Measurements from ENCODE around the gene SPON1. TPM values are rescaled to one million over a fixed set of nuclear protein-coding genes. Genes with fewer than 3 reads are reported as not detected.

Gene SPON1
- total RNA-seq, 1 experiment from 2014 or later = 6.4 TPM

DNA sequence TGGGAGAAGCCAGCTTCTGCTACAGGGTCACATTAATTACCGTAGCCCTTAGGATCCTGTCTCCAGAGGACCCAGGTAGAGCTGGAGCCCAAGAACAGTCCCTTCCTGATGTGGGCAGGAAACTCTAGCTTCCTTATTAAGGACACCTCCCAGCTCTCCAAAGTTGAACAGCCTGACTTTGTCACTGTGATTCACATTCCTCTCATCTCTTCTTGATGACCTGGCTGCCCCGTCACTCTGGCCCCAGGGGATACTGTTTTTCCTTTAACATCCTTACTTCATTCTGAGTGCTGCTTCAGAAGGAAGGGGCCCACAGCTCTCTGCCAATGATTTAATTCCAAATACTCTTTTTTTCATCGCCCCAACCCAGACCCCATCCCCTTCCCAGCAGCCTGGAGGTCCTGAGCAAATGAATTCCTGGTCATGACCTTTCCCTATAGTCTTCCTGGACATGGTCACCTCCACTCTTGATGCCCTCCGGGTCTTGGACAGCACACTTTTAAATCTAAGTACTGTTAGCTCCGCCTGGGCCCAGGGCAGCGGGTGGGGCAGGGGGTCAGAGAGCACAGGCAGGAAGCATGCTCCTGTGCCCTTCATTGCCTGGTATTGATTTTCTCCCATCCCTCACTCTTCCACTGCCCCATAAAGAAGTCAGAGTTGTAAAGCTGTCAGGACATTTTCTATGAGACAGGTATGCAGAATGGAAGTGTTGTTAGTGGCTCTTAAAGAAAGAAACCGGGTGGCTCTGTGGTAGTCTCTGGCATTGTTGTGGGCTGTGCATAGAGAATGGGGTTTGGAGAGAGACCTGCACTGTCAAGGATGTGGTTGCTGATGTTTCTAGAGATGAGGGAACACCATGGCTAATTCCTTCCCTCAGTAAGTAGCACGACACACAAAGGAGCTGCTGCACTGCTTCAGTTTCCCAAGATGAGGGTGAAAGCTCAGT is 22.3 kb upstream of the SPON1 start:
- Mint-ChIP-seq H3K27me3 (ENCODE audit: low read depth) (peaks cover 3% of the 10 kb centered on the region; the same call in 1 of the 2 replicates), H3K4me3 (no peak overlapping the region), H3K27ac (no peak overlapping the region), H3K36me3 (peaks cover 24% of the 10 kb centered on the region), H3K4me1 (0 out of 2 replicates have a peak, but pooled peaks cover 4% of the 10 kb centered on the region), H3K9me3 (peaks cover 25% of the 10 kb centered on the region)
- DNase-seq (ENCODE audit: low spot score) = no peak
- TF ChIP-seq, protein P1, sequence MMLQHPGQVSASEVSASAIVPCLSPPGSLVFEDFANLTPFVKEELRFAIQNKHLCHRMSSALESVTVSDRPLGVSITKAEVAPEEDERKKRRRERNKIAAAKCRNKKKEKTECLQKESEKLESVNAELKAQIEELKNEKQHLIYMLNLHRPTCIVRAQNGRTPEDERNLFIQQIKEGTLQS (CRISPR knock-in tag; conservative IDR thresholded peaks at IDR 0.05) = no peak
- TF ChIP-seq, protein P2, sequence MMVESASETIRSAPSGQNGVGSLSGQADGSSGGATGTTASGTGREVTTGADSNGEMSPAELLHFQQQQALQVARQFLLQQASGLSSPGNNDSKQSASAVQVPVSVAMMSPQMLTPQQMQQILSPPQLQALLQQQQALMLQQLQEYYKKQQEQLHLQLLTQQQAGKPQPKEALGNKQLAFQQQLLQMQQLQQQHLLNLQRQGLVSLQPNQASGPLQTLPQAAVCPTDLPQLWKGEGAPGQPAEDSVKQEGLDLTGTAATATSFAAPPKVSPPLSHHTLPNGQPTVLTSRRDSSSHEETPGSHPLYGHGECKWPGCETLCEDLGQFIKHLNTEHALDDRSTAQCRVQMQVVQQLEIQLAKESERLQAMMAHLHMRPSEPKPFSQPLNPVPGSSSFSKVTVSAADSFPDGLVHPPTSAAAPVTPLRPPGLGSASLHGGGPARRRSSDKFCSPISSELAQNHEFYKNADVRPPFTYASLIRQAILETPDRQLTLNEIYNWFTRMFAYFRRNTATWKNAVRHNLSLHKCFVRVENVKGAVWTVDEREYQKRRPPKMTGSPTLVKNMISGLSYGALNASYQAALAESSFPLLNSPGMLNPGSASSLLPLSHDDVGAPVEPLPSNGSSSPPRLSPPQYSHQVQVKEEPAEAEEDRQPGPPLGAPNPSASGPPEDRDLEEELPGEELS (CRISPR knock-in tag; IDR thresholded peaks at IDR 0.05) = no peak
- TF ChIP-seq FOXP1 (CRISPR knock-in tag; IDR thresholded peaks at IDR 0.05; ENCODE audit: borderline replicate concordance) (no peak), ZNF423 (CRISPR knock-in tag; IDR thresholded peaks at IDR 0.05) (no peak), ZNF317 (CRISPR knock-in tag; IDR thresholded peaks at IDR 0.05; ENCODE audit: borderline replicate concordance, low read depth) (no peak), MYBL2 (CRISPR knock-in tag; IDR thresholded peaks at IDR 0.05) (no peak), CREM (CRISPR knock-in tag; IDR thresholded peaks at IDR 0.05) (no peak), PRRX2 (CRISPR knock-in tag; IDR thresholded peaks at IDR 0.05) (no peak), CREB1 (CRISPR knock-in tag; IDR thresholded peaks at IDR 0.05) (no peak), SMAD4 (CRISPR knock-in tag; IDR thresholded peaks at IDR 0.05) (no peak), OVOL2 (CRISPR knock-in tag; IDR thresholded peaks at IDR 0.05; ENCODE audit: borderline replicate concordance) (no peak)
- TF ChIP-seq, protein P3, sequence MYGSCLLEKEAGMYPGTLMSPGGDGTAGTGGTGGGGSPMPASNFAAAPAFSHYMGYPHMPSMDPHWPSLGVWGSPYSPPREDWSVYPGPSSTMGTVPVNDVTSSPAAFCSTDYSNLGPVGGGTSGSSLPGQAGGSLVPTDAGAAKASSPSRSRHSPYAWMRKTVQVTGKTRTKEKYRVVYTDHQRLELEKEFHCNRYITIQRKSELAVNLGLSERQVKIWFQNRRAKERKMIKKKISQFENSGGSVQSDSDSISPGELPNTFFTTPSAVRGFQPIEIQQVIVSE (CRISPR knock-in tag; IDR thresholded peaks at IDR 0.05; ENCODE audit: borderline replicate concordance) = no peak
- TF ChIP-seq, protein P4, sequence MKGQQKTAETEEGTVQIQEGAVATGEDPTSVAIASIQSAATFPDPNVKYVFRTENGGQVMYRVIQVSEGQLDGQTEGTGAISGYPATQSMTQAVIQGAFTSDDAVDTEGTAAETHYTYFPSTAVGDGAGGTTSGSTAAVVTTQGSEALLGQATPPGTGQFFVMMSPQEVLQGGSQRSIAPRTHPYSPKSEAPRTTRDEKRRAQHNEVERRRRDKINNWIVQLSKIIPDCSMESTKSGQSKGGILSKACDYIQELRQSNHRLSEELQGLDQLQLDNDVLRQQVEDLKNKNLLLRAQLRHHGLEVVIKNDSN (CRISPR knock-in tag; IDR thresholded peaks at IDR 0.05) = no peak
- TF ChIP-seq, protein P5, sequence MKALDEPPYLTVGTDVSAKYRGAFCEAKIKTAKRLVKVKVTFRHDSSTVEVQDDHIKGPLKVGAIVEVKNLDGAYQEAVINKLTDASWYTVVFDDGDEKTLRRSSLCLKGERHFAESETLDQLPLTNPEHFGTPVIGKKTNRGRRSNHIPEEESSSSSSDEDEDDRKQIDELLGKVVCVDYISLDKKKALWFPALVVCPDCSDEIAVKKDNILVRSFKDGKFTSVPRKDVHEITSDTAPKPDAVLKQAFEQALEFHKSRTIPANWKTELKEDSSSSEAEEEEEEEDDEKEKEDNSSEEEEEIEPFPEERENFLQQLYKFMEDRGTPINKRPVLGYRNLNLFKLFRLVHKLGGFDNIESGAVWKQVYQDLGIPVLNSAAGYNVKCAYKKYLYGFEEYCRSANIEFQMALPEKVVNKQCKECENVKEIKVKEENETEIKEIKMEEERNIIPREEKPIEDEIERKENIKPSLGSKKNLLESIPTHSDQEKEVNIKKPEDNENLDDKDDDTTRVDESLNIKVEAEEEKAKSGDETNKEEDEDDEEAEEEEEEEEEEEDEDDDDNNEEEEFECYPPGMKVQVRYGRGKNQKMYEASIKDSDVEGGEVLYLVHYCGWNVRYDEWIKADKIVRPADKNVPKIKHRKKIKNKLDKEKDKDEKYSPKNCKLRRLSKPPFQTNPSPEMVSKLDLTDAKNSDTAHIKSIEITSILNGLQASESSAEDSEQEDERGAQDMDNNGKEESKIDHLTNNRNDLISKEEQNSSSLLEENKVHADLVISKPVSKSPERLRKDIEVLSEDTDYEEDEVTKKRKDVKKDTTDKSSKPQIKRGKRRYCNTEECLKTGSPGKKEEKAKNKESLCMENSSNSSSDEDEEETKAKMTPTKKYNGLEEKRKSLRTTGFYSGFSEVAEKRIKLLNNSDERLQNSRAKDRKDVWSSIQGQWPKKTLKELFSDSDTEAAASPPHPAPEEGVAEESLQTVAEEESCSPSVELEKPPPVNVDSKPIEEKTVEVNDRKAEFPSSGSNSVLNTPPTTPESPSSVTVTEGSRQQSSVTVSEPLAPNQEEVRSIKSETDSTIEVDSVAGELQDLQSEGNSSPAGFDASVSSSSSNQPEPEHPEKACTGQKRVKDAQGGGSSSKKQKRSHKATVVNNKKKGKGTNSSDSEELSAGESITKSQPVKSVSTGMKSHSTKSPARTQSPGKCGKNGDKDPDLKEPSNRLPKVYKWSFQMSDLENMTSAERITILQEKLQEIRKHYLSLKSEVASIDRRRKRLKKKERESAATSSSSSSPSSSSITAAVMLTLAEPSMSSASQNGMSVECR (CRISPR knock-in tag; IDR thresholded peaks at IDR 0.05; ENCODE audit: borderline replicate concordance) = no peak
- TF ChIP-seq, protein P6, sequence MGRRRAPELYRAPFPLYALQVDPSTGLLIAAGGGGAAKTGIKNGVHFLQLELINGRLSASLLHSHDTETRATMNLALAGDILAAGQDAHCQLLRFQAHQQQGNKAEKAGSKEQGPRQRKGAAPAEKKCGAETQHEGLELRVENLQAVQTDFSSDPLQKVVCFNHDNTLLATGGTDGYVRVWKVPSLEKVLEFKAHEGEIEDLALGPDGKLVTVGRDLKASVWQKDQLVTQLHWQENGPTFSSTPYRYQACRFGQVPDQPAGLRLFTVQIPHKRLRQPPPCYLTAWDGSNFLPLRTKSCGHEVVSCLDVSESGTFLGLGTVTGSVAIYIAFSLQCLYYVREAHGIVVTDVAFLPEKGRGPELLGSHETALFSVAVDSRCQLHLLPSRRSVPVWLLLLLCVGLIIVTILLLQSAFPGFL (CRISPR knock-in tag; IDR thresholded peaks at IDR 0.05; ENCODE audit: borderline replicate concordance) = no peak
- TF ChIP-seq, protein P7, sequence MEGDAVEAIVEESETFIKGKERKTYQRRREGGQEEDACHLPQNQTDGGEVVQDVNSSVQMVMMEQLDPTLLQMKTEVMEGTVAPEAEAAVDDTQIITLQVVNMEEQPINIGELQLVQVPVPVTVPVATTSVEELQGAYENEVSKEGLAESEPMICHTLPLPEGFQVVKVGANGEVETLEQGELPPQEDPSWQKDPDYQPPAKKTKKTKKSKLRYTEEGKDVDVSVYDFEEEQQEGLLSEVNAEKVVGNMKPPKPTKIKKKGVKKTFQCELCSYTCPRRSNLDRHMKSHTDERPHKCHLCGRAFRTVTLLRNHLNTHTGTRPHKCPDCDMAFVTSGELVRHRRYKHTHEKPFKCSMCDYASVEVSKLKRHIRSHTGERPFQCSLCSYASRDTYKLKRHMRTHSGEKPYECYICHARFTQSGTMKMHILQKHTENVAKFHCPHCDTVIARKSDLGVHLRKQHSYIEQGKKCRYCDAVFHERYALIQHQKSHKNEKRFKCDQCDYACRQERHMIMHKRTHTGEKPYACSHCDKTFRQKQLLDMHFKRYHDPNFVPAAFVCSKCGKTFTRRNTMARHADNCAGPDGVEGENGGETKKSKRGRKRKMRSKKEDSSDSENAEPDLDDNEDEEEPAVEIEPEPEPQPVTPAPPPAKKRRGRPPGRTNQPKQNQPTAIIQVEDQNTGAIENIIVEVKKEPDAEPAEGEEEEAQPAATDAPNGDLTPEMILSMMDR (IDR thresholded peaks at IDR 0.05) = no peak
- CTCF ChIA-PET = interaction anchor here (0.8 kb wide), 1 partner anchor 168 kb away, joined by 3 read pairs; no protein-coding TSS in a partner anchor
- POLR2A ChIA-PET = no interaction called here
- no peak for ATAC-seq
